RCC 7860 (cell line): Measurements from ENCODE around the gene ARAP2.
"Not testable (repeated sequence)": the region's sequence is repeated elsewhere in the genome, so short reads cannot be mapped to it uniquely, and the experiment has no call there.

Experiments
- DNase-seq: peaks from one replicate; pipeline ENCODE4 v3.0.0-alpha.2; 2015; ENCODE audit warnings: low spot score
- FAIRE-seq: peaks from 2 replicates; lab custom pipeline; 2012; peaks lifted over from hg19 to GRCh38; lab: Jason Lieb, UNC

The ARAP2 gene

DNA sequence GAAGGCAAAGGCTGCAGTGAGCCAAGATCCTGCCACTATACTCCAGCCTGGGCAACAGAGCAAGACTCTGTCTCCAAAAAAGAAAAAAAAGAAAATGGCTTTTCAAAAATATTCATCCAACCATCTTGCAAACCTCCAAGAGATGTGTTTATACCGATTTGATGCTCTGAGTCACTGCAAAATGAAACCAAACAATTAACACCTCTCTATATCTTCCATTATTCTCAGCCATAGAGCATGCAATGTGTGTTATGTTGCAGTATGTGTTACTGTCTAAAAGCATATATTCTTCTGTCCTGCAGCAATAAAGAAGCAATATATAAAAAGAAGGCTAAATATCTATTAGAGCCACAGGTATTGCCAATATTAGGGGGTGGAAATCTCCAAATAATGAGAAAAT lies 51.4 kb downstream of the ARAP2 start:
- no peak for FAIRE-seq
- DNase-seq: no peak

DNA sequence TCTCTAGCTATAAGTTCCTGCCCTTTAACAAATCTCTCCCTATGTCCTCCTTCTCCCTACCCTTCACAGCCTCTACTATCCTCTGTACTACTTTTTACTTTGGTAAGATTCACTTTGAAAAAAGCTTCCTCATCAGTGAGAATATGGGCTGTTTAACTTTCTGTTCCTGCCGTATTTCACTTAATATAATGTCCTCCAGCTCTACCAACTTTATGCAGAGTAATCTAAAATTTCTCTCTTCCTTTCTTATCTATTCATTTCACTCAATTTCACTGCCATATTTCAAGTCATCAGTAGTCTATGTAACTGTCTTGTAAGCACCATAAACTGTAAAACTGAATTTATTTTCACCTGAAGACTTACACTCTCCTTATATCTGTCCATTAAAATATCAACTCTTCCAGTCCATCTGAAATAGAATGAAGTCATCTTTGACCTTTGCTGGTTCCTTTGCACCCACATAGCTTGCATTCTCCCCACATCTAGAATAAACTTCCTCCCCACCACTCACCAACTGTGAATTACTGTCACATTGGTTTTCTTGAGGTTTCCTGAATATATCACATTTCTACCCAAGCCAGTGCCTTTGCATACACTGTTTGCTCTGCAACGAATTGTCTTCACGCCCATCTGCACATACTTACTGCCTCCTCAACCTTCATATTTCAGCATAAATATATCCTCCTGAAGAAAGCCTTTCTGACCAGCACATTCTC lies 54.6 kb downstream of the ARAP2 start:
- FAIRE-seq (no peak), DNase-seq (no peak)

DNA sequence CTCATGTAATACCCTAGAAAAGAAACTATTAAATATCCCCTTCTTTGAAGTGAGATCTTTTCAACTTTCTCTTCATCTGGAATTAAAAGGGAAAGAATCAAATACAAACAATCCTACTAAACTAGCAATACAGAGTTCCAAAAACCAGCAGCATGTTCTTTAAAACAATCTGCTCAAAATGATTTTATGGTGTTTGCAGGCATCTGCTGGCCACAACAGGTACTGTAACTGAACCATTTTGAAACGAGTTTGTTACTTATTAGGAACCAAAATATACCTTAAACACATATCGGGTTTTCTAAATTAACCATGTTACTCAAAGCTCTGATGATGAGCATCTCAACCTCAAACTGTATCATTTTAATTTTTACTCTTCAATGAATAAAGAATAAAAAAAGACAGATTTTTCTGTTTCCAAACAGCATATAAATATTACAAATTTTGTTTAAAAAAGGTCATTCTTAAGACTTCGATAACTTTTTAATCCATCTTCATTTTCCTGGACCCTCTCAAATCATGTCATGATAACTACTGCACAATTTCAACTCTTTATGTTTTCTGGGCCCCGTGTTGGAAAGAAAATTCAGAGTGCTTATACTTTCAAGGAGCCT lies 56.5 kb downstream of the ARAP2 start:
- FAIRE-seq: peak; percentile 56
- DNase-seq: no peak

DNA sequence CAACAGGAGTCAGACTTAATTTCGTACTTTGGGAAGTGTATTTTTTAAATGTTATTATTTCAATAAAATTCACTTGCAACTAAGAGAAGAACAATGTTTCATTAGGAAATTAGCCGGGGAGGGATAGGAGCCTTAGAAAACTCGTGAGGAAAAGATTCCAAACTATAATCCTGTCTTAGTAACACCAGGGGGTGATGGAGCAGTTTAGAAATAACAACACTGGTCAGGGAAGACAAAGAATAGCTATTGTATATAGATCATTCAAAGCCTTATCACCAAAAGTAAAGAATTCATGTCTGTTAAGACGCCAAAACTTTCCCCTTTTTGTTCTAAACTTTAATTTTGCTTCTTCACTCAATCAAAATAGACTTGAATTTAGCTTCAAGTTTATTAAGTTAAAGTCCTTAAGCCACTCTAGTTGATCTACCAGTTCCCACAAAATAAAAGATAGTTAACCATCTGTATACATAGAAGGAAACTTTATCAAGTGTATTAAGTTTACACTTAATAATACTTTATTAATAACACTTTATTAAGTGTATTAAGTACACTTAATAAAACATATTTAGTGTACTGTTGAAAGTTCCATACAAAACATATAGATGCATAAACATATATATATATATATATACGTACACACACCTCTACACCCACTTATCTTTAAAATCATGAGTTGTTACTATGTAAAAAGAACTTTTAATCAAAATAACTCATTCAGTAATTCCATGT lies 60.5 kb downstream of the ARAP2 start:
- no peak for DNase-seq
- no peak for FAIRE-seq

DNA sequence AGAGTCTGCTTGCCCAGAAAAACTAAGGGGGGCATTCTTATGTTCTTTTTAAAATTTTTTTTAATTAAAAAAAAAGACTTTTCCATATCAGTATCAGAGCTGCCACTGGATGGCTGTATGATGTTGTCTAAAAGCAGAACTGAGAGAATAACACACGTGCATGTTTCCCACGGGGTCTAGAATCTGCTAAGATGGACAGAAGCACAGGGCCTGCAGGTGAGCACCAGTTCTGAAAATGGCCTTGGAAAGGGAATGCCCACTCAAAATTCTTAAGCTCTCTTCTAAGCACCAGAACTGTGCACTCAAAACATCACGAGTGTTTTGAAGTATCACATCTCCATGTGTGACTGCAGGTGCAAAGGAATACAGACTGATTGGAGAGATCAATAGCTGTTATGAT lies 61.1 kb downstream of the ARAP2 start:
- DNase-seq (no peak), FAIRE-seq (no peak)

DNA sequence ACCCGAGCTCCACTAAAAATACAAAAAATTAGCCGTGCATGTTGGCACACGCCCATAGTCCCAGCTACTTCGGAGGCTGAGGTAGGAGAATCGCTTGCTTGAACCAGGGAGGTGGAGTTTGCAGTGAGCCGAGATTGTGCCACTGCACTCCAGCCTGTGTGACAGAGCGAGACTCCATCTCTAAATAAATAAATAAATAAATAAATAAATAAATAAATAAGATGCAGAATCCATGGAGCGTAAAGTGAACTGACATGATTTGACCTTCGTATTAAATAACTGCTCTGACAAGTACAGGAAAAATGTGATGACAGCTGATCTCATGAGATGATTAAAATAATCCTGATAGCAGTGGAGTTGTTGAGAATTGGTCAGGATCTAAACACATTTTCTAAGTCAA lies 62.0 kb downstream of the ARAP2 start:
- DNase-seq, FAIRE-seq: not testable (repeated sequence)

DNA sequence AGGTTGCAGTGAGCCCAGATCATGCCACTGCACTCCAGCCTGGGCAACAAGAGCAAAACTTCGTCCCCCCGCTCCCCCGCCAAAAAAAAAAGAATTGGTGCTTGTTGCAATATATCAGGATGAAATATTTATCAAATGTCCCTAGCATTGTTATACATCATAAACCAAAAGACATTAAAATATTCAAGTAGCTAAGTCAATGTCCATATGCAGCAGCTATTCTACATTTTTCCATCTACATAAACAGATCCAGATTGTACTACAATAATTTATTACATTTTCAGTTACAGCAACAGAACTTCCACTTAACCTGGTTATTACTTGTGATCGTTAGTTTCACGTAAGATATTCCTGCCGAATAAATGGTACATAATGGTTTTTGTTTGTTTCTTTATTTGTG lies 64.1 kb downstream of the ARAP2 start:
- FAIRE-seq (no peak), DNase-seq (no peak)

DNA sequence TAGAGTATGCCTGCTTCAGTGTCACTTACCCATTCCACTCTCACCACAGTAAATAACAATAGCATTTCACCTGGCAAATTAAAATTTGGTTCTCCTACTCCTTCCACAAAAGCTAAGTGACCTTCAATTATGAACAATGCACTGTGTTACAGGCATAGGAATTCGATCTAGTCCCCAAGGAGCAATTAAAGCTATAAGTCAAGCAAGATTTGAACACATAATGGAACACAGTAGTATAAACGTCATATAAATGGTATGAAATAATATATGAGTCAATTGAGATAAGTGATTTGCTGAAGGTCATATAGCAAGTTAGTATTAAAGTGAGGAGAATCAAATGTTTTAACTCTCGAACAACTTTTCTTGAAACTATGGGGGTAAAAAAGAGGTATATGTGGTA lies 65.8 kb downstream of the ARAP2 start:
- no peak for FAIRE-seq
- no peak for DNase-seq

DNA sequence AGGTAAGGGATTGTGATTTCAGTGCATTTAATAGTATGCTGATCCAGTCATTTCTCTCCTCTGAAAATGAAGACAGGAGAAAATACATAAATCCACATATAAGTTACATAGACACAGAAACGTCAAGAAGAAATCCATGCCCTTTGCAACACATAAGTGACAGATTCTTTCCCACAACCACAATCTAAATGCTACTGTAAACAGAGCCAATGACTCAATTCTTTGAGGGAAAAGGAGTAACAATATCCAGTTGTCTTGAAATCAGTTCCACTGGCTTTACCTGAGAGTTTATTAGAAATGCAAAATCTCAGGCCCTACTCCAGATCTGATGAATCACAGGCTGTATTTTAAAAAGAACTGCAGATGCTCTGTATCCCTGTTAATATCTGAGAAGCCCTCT lies 66.4 kb downstream of the ARAP2 start:
- FAIRE-seq (no peak), DNase-seq (no peak)

DNA sequence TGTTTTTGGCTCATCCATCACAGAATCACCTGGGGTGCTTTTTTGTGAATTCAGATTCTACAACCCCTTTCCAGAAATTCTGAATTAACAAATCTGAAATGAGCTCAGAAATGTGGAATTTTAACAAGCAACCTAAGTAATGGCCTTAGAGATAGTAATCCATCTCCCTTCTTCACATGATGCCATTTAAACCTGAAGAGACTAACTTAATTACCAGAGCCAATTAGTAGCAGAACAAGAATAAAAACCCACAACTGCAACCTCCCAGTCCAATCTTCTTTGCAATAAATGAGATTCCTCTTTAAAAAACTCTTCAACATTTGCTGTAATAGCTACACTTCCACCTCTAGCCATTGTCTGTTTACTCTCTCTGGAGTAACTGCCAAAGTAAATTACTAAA lies 69.7 kb downstream of the ARAP2 start:
- DNase-seq: no peak

DNA sequence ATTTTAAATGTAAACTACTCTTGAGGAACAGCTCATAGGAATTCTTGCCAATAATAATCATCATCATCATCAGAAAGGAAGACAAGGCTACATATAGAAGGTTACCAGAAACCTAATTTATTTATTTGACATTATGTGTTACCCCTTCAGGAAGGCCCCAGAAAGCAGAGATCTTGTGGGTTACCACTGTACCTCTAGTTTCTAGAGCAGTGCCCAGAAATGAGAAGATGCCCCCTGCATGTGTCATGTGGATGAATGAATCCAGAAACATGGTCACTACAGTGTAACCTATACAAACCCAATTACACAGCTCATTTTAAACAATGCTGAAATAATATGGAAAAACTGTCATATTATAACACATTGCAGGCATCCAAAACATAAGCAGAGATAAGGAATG lies 70.4 kb downstream of the ARAP2 start:
- no peak for FAIRE-seq
- DNase-seq: no peak

More for the DNA sequence above, 69.7 kb downstream of the ARAP2 start:
- FAIRE-seq: no peak

DNA sequence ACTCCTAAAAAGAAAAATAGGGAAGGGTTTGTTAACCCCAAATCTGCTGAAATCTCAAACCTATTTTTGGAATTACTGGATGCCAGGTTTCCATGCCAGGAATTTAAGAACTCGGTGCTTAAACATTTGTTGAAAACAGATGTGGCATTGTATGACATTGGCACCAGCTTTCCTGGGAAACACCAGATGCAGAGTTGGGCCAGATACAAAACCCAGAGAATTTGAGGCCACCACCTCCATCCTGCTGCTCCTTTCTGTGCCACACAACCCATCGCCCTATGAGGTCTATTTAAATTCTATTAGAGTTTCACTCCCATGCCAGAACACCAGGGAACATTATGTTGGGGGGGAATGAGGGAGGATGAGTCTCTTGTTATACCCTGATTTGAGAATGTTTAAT lies 71.7 kb downstream of the ARAP2 start:
- FAIRE-seq: no peak
- no peak for DNase-seq

DNA sequence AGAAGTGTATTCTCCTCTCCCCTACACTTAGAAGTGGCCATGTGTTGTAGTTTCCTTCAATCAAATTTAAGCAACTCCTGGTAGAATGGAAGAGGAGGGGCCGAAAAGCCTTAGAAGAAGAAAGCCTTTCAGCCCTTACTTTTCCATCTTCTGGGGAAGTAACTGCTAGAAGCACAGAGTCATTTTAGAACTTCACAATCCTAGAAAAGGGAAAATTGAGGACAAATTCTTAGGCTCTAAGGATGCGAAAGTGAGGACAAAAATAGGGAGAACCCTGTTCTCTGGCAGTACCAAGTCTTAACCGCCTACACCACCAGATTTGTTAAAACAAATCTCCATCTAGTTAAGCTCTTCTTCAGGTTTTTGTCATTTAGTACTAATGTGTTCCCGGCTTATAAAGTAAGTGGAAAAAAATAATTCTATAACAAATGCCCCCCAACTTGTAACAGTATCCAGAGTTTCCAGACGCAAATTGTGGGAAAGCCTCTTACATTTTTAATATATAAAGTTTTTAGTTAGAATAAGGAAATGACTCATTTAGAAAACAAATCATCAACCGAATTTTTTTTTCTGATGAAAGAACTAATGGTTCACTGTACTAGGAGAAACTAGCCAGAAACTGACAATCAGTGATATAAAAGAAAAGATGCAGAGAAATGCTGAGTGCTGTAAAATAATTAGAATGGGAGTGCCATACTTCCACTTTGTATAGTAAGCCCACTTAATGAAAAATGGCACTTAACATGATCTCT lies 76.0 kb downstream of the ARAP2 start:
- no peak for DNase-seq
- FAIRE-seq: no peak

DNA sequence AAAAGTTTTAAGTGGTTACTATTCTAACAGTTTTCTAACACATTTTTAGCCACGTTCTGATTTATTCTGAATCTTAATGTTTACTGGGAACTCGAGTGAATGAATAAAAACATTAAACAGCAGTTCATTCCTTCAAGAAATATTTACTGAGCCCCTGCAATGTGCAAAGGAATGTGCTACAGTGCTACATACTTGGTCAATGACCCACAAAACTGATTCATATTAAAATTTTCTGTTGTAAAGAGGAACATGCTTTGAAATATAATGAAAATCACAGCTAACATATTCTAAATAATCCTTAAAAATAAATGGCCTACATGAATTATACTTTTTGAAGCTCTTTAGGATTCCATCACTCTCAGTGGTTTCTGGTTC lies 78.7 kb downstream of the ARAP2 start:
- FAIRE-seq (no peak), DNase-seq (no peak)

DNA sequence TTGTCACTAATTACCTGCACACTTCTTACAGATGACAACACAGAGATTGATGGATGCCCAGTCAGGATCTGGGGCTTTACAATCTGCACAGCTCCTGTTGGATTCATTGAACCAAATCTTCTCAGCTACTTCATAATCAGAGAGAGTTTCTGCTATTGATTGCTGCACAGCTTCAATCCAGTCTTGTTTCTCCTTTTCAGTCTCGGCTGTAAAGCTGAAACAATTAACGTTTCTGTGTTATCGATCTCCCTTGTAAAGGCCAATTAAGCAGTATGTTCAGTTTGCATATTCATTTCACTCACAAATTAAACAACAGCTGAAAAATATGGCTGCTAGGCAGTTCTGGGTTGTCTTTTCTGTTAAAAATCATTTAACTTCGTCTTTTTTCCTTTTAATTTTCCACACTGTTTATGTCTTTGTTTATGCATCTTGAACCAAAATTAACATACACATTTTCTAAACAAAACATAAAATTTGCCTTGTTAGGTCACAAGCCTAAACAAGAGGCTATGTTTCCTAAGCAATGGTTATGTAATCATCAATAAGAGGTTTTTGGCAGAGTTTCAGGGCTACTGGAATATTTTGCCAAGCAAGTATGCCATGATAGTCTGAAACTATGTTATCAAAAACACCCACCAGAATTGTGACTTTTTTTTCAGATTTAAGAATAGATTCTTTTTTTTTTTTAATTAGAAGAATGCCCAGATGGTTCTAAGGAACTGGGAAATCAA lies 79.2 kb downstream of the ARAP2 start:
- DNase-seq (no peak), FAIRE-seq (no peak)

DNA sequence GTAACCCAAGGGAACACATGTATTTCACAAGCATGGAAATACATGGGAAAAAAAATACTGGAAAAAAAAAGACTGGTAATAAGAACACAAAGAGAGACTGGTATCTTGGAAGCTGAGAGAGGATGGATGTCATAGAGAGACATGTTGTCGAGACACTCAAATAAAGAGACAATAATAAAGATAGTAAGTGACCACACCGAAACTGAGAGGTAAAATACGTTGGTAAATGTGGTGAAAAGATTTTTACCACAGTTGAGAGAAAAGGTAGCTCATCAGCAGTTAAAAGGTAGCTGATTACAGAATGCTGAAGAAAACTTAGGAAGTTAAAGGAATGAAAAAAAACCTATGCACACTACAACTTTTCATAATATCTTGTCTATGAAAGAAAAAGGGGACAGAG lies 81.1 kb downstream of the ARAP2 start:
- DNase-seq (no peak), FAIRE-seq (no peak)

DNA sequence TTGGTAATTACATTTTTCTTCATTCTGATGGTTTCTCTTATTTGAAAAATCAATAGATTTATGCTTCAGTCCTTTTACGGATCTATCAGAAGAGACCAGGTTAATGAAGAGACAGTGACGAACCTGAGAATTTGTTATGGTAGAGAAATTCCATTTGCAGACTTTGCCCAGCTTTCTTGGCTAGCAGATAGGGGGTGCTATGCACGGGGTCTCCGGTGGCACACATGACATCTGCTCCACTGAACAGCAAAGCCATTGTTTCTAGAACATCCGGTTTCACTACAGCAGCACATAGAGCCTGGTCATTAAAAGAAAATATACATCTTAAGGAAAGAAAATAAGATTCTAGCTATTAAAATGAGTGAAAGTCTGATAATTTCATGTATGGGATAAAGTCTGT lies 85.1 kb downstream of the ARAP2 start:
- FAIRE-seq (no peak), DNase-seq (no peak)

DNA sequence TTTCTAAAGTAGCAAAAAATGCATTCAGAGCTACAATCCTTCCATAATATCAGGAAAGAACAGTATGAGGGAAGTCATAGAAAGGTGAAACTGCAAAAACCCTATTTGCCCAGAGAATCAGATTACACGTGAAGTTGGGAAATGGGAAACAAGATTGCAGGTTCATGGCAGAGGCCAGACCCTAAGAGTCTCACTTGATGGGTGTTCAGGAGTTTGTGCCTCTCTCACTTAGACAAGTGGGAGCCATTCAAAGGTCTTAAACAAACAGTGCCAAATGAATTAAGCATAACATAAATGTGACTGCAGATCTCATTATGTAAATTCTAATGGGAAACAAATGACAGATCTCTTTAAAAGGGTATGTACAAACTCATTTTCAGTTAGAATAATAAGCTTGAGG lies 91.6 kb downstream of the ARAP2 start:
- no peak for DNase-seq
- no peak for FAIRE-seq

DNA sequence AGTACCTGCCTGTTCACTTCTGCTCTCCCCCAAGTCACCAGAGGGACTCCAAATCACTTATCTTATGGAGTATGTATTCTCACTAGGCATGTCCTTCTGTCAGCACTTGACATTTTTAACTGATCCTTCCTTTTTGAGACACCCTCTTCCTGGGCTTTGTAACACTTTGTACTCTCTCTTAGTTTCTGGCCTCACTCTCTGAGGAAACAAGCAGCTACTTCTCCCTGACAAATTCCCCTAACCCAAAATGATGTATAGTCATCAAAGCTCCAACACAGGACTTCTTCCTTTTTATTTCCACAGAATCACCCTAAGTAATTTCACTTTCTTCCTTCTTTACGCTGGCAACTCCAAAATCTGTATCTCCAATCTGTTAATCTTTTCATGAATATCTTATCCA lies 101.8 kb downstream of the ARAP2 start:
- no peak for DNase-seq
- no peak for FAIRE-seq

DNA sequence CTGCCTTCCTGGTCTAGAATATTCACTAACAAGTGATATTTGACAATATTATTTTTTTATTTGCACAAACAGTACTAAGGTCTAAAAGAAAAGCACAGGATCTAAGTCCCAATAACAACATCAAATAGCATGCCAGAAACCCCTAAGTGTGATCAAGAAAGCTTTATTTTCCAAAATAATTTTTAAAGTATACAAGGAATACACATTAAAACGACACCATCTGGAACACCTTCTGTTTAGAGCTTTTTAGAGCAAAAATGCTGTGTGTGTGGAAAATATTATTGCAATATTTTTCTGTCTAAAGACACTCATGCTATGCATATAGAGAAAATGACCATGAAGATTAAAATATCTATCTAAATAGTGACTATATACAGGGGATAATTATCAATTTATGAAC lies 103.1 kb downstream of the ARAP2 start:
- FAIRE-seq (no peak), DNase-seq (no peak)

DNA sequence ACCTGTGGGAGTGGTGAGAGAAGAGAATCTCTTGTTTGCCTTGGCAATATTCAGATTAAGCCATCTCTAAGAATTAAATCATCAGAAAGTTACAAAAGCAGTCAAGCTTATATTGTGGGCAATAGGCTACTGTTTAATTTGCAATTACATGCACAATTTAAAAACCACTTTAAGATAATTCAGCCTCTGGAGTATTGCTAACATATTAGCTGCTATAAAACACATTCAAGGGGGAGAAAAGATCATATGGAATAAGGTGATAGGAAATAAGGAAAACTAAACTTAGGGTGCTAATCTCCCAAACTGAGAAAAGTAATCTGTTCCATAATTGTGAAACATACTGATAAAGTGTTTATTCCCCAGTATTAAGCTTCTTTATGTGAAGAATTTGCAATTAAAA lies 103.9 kb downstream of the ARAP2 start:
- FAIRE-seq (no peak), DNase-seq (no peak)
